Activated T-helper 17 cell treated with anti-CD3 and anti-CD28 coated beads, Interleukin-2, amount 50 U/mL, for 72 hours (primary cell): ENCODE data around the gene UVSSA. TPM values are rescaled to one million over a fixed set of nuclear protein-coding genes. Genes with fewer than 3 reads are reported as not detected.
"Not testable (repeated sequence)": the region's sequence is repeated elsewhere in the genome, so short reads cannot be mapped to it uniquely, and the experiment has no call there.

Source experiments
- ATAC-seq: fragments of 150-1000 bp; cut with Tn5 transposase; replicated peaks from 2 replicates; pipeline ENCODE4 v1.10.0; 2021; ENCODE audit warnings: mild to moderate bottlenecking, moderate library complexity
- H3K27ac Mint-ChIP-seq: one replicate; pipeline ENCODE4 v1.8.0; 2022; ENCODE audit warnings: mixed read lengths
- H3K27me3 Mint-ChIP-seq: one replicate; pipeline ENCODE4 v1.8.0; 2022; ENCODE audit warnings: mixed read lengths
- H3K36me3 Mint-ChIP-seq: one replicate; pipeline ENCODE4 v1.8.0; 2022; ENCODE audit warnings: low read depth, mild to moderate bottlenecking, mixed read lengths
- H3K4me1 Mint-ChIP-seq: one replicate; pipeline ENCODE4 v1.8.0; 2022; ENCODE audit warnings: mixed read lengths
- H3K4me3 Mint-ChIP-seq: one replicate; pipeline ENCODE4 v1.8.0; 2022; ENCODE audit warnings: mild to moderate bottlenecking, mixed read lengths
- H3K9me3 Mint-ChIP-seq: one replicate; pipeline ENCODE4 v1.8.0; 2022; ENCODE audit warnings: mixed read lengths
- total RNA-seq, 2 donors: library from RNA; stranded (reverse); gene quantifications; one replicate each; pipeline ENCODE4 v1.2.3, GENCODE V29; 2022

The UVSSA gene
- total RNA-seq, 2 donors from 2014 or later = 15.8 to 22.3 TPM

GRCh38 chr4:1333851-1334578 lies 13.0 kb upstream of the UVSSA start:
- H3K4me3 Mint-ChIP-seq = peak overlapping the region; percentile 64
- H3K9me3 Mint-ChIP-seq, ATAC-seq, H3K27me3 Mint-ChIP-seq: not testable (repeated sequence)
- peak overlapping the region; percentile 92 for H3K27ac Mint-ChIP-seq
- H3K4me1 Mint-ChIP-seq = peaks cover 45% of the 10 kb centered on the region
- peaks cover 82% of the 10 kb centered on the region for H3K36me3 Mint-ChIP-seq

DNA sequence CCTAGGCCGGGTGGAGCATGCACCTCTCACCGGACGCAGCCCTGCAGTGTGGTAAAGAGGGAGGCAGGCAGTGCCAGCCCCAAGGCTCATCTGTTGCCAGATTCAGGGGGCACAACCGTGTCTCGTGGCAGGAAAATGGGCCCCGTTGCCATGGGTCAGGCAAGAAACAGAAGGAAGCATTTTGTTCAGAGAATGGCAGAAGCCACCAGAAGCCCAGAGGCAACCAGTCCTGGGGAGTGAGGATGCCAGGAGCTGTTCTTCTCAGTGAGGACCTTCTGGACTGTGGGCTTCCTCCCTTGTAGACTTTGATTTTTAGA lies 12.5 kb upstream of the UVSSA start:
- Mint-ChIP-seq H3K36me3 (peaks cover 82% of the 10 kb centered on the region), H3K27ac (peak overlapping the region; percentile 92), H3K4me3 (peak overlapping the region; percentile 64), H3K27me3 (no peaks in the 10 kb centered on the region), H3K4me1 (peaks cover 40% of the 10 kb centered on the region), H3K9me3 (no peaks in the 10 kb centered on the region)
- no peak for ATAC-seq

DNA sequence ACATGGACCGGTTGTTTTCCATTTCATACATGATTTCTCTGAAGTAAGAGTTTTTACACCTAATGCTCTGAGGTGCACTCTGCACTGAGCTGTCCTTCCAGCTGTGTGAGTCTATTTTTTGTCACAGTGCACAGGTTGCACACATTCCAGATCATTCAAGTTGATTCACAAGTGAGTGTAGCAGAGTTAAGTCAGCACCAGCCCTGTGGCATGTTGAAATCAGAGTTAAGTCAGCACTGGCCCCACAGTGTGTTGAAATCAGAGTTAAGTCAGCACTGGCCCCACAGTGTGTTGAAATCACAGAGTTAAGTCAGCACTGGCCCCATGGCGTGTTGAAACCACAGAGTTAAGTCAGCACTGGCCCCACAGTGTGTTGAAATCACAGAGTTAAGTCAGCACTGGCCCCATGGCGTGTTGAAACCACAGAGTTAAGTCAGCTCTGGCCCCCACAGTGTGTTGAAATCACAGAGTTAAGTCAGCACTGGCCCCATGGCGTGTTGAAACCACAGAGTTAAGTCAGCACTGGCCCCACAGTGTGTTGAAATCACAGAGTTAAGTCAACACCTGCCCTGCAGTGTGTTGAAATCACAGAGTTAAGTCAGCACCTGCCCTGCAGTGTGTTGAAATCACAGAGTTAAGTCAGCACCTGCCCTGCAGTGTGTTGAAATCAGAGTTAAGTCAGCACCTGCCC lies 11.7 kb upstream of the UVSSA start:
- H3K4me1 Mint-ChIP-seq = peaks cover 40% of the 10 kb centered on the region
- H3K36me3 Mint-ChIP-seq = peaks cover 84% of the 10 kb centered on the region
- H3K4me3 Mint-ChIP-seq = peak overlapping the region; percentile 64
- ATAC-seq = peak; percentile 39
- H3K27ac Mint-ChIP-seq = peak overlapping the region; percentile 92
- H3K27me3 Mint-ChIP-seq, H3K9me3 Mint-ChIP-seq: not testable (repeated sequence)

GRCh38 chr4:1336088-1336491 lies 10.9 kb upstream of the UVSSA start:
- Mint-ChIP-seq H3K4me3 (no peak overlapping the region), H3K4me1 (peaks cover 33% of the 10 kb centered on the region), H3K9me3 (no peaks in the 10 kb centered on the region), H3K27me3 (no peaks in the 10 kb centered on the region), H3K36me3 (peaks cover 85% of the 10 kb centered on the region), H3K27ac (peak overlapping the region; percentile 75)
- no peak for ATAC-seq

- peak overlapping the region; percentile 37 for H3K4me3 Mint-ChIP-seq
- H3K36me3 Mint-ChIP-seq = peaks cover 78% of the 10 kb centered on the region
- no peaks in the 10 kb centered on the region for H3K9me3 Mint-ChIP-seq
- no peaks in the 10 kb centered on the region for H3K27me3 Mint-ChIP-seq
- ATAC-seq = peak; percentile 88
- H3K4me1 Mint-ChIP-seq = peaks cover 26% of the 10 kb centered on the region
- peak overlapping the region; percentile 75 for H3K27ac Mint-ChIP-seq
These were observed 9.6 kb upstream of the UVSSA start for GRCh38 chr4:1337376-1337831.

DNA sequence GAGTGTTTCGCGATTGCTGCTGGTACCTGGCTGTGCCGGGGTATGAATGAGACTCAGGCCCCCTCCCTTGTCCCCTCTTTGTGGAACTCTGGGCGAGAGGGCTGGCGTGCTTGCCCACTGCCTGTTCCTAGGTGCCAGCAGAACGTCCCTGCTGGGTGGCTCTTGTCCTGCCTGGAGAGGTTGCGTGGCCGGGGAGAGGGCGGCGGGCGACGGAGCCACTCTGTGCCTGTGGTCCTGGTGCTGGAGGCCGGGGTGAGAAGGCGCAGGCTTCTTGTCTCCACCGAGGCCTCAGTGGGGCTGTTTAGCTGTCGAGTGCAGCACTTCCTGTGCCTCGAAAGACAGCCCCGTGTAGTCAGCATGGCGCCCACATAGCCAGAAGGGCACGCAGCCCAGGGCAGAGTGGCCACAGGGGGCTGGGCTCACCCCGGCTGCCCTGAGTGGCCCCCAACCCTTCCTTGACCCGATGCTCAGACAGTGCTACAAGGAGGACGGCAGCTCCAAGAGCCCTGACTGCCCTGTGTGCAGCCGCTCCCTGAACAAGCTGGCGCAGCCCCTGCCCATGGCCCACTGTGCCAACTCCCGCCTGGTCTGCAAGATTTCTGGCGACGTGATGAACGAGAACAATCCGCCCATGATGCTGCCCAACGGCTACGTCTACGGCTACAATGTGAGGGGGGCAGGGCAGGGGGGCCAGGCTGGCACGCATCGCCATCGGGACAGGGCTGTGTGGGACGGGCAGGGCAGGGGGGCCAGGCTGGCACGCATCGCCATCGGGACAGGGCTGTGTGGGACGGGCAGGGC lies 8.9 kb upstream of the UVSSA start:
- Mint-ChIP-seq H3K27me3 (no peaks in the 10 kb centered on the region), H3K27ac (peak overlapping the region; percentile 75), H3K36me3 (peaks cover 71% of the 10 kb centered on the region), H3K9me3 (no peaks in the 10 kb centered on the region), H3K4me3 (peak overlapping the region; percentile 37), H3K4me1 (peaks cover 26% of the 10 kb centered on the region)
- no peak for ATAC-seq

DNA sequence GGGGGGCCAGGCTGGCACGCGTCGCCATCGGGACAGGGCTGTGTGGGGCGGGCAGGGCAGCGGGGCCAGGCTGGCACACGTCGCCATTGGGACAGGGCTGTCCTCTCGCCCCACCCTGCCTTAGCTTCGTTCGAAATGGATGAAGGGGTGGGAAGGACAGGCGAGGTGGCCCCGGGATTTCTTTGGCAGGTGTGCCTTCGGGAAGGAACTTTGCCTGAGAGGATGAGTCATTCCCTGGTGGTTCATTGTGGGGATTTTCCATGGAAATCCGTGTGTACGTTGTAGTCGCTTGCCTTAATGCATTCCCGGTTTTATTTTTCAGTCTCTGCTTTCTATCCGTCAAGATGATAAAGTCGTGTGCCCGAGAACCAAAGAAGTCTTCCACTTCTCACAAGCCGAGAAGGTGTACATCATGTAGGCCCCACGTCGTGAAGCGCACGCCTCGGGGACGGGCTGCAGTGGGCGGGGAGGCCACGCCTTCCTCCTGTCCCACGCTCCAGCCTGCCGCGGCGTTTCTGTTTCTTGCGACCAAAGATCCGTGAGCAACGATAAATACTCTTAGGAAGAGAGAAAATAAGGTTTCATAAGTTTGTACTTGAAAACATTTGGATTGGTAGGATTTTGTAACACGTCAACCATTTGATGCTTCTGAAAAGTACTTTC lies 8.1 kb upstream of the UVSSA start:
- ATAC-seq = no peak
- Mint-ChIP-seq H3K27ac (peak overlapping the region; percentile 46), H3K9me3 (no peaks in the 10 kb centered on the region), H3K27me3 (no peaks in the 10 kb centered on the region), H3K4me3 (no peak overlapping the region), H3K36me3 (peaks cover 67% of the 10 kb centered on the region), H3K4me1 (peaks cover 26% of the 10 kb centered on the region)

DNA sequence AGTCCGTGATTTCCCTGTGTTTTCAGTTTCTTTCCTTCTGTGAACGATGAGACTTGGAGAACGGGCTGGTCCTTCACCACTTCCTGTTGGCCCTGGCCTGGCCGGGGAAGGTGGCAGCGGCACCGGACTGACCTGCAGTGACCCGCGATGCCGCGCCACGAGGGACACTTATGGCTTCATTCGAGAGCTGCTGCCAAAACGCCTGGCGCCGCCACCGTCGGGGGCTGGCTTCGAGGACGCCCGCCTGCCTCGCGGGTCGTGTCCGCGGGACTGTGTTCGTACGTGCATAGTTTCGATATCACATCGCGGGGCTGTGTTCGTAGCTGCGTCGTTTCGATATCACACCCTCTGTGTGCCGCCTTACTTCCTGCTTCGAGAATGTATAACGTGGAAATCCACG lies 7.5 kb upstream of the UVSSA start:
- H3K36me3 Mint-ChIP-seq = peaks cover 63% of the 10 kb centered on the region
- H3K4me3 Mint-ChIP-seq = no peak overlapping the region
- H3K9me3 Mint-ChIP-seq = no peaks in the 10 kb centered on the region
- no peak for ATAC-seq
- no peak overlapping the region for H3K27ac Mint-ChIP-seq
- no peaks in the 10 kb centered on the region for H3K27me3 Mint-ChIP-seq
- H3K4me1 Mint-ChIP-seq = peaks cover 26% of the 10 kb centered on the region

DNA sequence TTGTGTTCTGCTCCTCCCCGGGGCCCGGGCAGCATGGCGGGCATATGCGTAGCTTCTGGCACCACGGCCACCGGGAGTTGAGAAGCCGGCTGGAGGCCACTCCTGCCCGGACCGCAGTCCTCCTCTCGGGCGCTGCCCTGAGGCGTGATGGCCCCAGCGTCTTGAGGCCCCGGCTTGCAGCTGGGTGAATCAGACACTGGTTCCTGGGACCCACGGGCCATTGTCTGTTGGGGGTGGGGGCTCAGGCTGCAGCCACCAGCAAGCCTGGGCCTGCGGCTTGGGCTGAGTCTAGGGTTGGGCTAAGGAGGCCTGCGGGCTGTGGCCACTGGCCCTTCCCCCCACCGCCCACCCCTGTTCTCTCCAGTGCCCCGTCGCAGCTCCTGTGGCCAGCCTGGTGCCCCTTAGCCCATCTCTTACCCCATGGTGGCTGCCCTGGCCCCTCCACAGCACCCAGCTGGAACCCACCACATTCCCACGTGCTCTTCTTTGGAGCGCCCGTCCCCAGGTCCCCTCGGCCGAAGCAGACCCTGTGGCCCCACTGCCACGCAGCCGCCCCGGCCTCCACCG lies 6.7 kb upstream of the UVSSA start:
- Mint-ChIP-seq H3K4me1 (peaks cover 26% of the 10 kb centered on the region), H3K27ac (no peak overlapping the region), H3K4me3 (no peak overlapping the region), H3K27me3 (no peaks in the 10 kb centered on the region), H3K9me3 (no peaks in the 10 kb centered on the region), H3K36me3 (peaks cover 55% of the 10 kb centered on the region)
- ATAC-seq = no peak

GRCh38 chr4:1340861-1341260 lies 6.1 kb upstream of the UVSSA start:
- H3K27me3 Mint-ChIP-seq = no peaks in the 10 kb centered on the region
- no peak overlapping the region for H3K4me3 Mint-ChIP-seq
- ATAC-seq = no peak
- H3K4me1 Mint-ChIP-seq = peaks cover 30% of the 10 kb centered on the region
- H3K27ac Mint-ChIP-seq = no peak overlapping the region
- peaks cover 54% of the 10 kb centered on the region for H3K36me3 Mint-ChIP-seq
- no peaks in the 10 kb centered on the region for H3K9me3 Mint-ChIP-seq

DNA sequence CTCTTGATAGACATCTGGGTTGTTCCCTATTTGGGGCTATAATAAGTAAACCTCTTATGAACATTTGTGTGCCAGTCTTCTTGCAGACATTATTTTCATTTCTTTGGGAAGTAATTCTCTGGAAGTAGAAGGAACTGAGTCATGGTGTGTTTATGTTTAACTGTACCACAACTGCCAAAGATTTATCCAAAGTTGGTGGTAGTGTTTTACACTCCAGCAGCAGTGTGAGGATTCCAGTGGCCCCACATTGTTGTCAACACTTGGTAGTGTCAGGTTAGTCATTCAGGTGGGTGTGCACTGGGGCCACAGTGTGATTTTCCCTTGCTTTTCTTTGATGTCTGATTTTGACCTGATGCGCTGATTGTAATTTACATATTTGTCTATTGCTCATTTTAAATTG lies 5.0 kb upstream of the UVSSA start:
- H3K4me1 Mint-ChIP-seq = peaks cover 23% of the 10 kb centered on the region
- peaks cover 43% of the 10 kb centered on the region for H3K36me3 Mint-ChIP-seq
- no peaks in the 10 kb centered on the region for H3K9me3 Mint-ChIP-seq
- ATAC-seq = no peak
- H3K27me3 Mint-ChIP-seq = no peaks in the 10 kb centered on the region
- H3K4me3 Mint-ChIP-seq = no peak overlapping the region
- no peak overlapping the region for H3K27ac Mint-ChIP-seq

GRCh38 chr4:1344696-1345095 lies 2.3 kb upstream of the UVSSA start:
- H3K27ac Mint-ChIP-seq = peak overlapping the region; percentile 82
- no peaks in the 10 kb centered on the region for H3K9me3 Mint-ChIP-seq
- no peak for ATAC-seq
- H3K27me3 Mint-ChIP-seq = no peaks in the 10 kb centered on the region
- H3K4me1 Mint-ChIP-seq = peaks cover 20% of the 10 kb centered on the region
- peak overlapping the region; percentile 88 for H3K4me3 Mint-ChIP-seq
- peaks cover 17% of the 10 kb centered on the region for H3K36me3 Mint-ChIP-seq

GRCh38 chr4:1345903-1346780 lies 866 bp upstream of the UVSSA start:
- Mint-ChIP-seq H3K27ac (peak overlapping the region; percentile 82), H3K36me3 (peaks cover 3% of the 10 kb centered on the region), H3K4me3 (peak overlapping the region; percentile 88), H3K9me3 (no peaks in the 10 kb centered on the region), H3K4me1 (peaks cover 20% of the 10 kb centered on the region), H3K27me3 (no peaks in the 10 kb centered on the region)
- peak; percentile 51 for ATAC-seq
